Central memory CD8-positive, alpha-beta T cell (primary cell): ENCODE data around the gene ARHGAP10.

Source experiments
- ATAC-seq: fragments of 150-1000 bp; cut with Tn5 transposase; replicated peaks from 2 replicates; pipeline ENCODE4 v1.10.0; 2022; ENCODE audit warnings: mild to moderate bottlenecking, moderate FRiP score, moderate number of reproducible peaks; ENCODE audit not compliant: poor library complexity, severe bottlenecking; ENCODE audit errors: extremely low read depth
- DNase-seq, 2 donors: peaks; one replicate each; pipeline ENCODE4 v3.0.0; 2021; ENCODE audit warnings: low spot score in 2 of 2
- H3K27ac Mint-ChIP-seq: one replicate; pipeline ENCODE4 v1.8.0; 2022; ENCODE audit warnings: low read depth, mild to moderate bottlenecking, moderate library complexity, mixed read lengths
- H3K27me3 Mint-ChIP-seq: one replicate; pipeline ENCODE4 v1.8.0; 2022; ENCODE audit warnings: mixed read lengths
- H3K36me3 Mint-ChIP-seq: one replicate; pipeline ENCODE4 v1.8.0; 2022; ENCODE audit warnings: mild to moderate bottlenecking, moderate library complexity, mixed read lengths; ENCODE audit not compliant: insufficient read depth
- H3K4me1 Mint-ChIP-seq: one replicate; pipeline ENCODE4 v1.8.0; 2022; ENCODE audit warnings: mixed read lengths
- H3K4me3 Mint-ChIP-seq: one replicate; pipeline ENCODE4 v1.8.0; 2022; ENCODE audit warnings: mild to moderate bottlenecking, moderate library complexity, mixed read lengths
- H3K9me3 Mint-ChIP-seq: one replicate; pipeline ENCODE4 v1.8.0; 2022; ENCODE audit warnings: mixed read lengths

Gene ARHGAP10

DNA sequence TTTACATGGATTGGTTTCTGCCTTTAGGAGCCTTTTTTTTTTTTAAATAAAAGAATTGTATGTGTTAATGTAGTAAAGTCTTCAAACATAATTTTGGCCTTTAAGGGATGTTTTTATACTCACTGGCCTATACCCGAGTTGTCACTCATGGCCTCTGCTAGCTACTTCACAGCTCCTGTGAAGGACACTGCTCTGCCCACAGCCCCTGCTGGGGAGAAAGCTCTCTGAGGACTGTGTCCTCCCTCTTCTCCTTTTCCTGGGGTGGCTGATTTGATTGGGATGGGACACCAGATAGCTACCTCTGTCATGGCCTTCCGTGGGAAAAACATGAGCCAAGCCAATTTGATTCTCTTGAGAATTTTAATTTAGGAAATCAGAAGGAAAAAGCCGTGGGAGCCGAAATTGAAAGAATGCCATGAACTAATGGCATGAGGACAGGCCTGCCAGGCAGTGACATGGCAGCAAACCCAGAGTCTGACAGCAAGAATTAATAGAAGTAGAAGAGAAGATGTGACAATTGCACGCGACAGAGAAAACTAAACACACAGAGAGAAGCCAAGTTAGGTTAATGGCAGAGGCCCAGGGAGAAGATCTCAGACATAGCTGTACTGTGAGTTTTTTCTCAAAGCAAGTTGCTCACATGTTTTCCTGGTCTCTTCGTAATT lies 81.4 kb downstream of the ARHGAP10 start:
- ATAC-seq (no peak), DNase-seq (no peak)
- peaks cover 16% of the 10 kb centered on the region for H3K4me1 Mint-ChIP-seq
- H3K36me3 Mint-ChIP-seq = no peaks in the 10 kb centered on the region
- H3K27ac Mint-ChIP-seq = no peak overlapping the region
- no peaks in the 10 kb centered on the region for H3K27me3 Mint-ChIP-seq
- no peak overlapping the region for H3K4me3 Mint-ChIP-seq
- H3K9me3 Mint-ChIP-seq = no peaks in the 10 kb centered on the region

DNA sequence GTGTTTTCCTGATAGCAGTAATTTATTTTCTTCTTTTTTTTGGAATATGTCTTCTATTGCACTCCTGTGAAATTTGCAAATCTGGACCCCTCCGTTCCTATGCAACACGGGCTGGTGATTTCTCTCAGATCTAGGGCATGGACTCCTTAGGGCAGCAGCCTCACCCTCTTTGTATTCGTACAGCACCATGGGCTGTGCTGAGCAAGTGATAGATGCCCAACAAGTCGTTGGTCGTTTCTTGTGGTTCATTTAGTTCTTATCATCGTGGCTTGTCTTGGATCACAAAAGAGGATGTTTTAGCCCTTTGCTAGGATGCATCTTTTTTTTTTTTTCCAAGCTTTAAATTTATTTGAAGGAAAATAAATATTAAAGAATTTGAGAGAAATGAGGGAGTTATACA lies 82.1 kb downstream of the ARHGAP10 start:
- Mint-ChIP-seq H3K4me1 (peaks cover 16% of the 10 kb centered on the region), H3K4me3 (no peak overlapping the region), H3K9me3 (no peaks in the 10 kb centered on the region), H3K36me3 (no peaks in the 10 kb centered on the region), H3K27me3 (no peaks in the 10 kb centered on the region), H3K27ac (no peak overlapping the region)
- ATAC-seq (no peak), DNase-seq (no peak)

DNA sequence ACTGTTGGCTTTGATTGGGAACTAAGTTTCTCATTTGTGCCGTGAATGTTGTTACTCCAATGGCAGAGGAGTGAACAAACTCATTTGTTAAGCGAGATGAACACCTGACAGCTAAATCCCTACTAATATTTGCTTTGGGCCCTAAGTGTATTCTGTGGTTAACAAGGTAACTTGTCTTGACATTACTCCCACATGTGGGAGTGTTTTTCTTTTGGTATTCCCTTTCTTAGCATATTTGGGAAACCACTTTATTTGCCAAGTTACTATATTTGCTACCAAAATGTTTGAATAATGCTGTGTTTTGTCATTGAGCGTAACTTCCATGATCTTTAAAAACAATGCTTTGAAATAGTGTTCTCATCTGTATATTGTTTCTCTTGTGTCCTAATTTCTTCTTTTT lies 82.5 kb downstream of the ARHGAP10 start:
- Mint-ChIP-seq H3K9me3 (no peaks in the 10 kb centered on the region), H3K4me1 (peaks cover 16% of the 10 kb centered on the region), H3K27me3 (no peaks in the 10 kb centered on the region), H3K4me3 (no peak overlapping the region), H3K36me3 (no peaks in the 10 kb centered on the region), H3K27ac (no peak overlapping the region)
- ATAC-seq = no peak
- no peak for DNase-seq

DNA sequence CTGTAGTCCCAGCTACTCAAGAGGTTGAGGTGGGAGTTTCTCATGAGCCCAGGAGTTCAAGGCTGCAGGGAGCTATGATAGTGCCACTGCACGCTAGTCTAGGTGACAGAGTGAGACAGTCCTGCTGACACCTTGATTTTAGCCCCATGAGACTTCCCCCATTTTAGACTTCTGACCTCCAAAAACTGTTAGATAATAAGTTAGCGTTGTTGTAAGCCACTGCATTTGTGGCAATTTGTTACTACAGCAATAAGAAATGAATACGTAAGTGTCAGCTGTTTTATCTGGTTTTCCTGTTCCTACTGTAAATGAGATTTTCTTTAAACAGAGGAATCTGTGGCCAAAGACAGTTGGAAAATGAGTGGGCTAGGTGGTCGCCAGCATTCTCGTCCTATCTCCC lies 83.9 kb downstream of the ARHGAP10 start:
- DNase-seq = no peak
- peaks cover 16% of the 10 kb centered on the region for H3K4me1 Mint-ChIP-seq
- H3K36me3 Mint-ChIP-seq = no peaks in the 10 kb centered on the region
- peak overlapping the region; percentile 40 for H3K27ac Mint-ChIP-seq
- ATAC-seq = peak; percentile 28
- peak overlapping the region; percentile 8 for H3K4me3 Mint-ChIP-seq
- H3K27me3 Mint-ChIP-seq = no peaks in the 10 kb centered on the region
- no peaks in the 10 kb centered on the region for H3K9me3 Mint-ChIP-seq

DNA sequence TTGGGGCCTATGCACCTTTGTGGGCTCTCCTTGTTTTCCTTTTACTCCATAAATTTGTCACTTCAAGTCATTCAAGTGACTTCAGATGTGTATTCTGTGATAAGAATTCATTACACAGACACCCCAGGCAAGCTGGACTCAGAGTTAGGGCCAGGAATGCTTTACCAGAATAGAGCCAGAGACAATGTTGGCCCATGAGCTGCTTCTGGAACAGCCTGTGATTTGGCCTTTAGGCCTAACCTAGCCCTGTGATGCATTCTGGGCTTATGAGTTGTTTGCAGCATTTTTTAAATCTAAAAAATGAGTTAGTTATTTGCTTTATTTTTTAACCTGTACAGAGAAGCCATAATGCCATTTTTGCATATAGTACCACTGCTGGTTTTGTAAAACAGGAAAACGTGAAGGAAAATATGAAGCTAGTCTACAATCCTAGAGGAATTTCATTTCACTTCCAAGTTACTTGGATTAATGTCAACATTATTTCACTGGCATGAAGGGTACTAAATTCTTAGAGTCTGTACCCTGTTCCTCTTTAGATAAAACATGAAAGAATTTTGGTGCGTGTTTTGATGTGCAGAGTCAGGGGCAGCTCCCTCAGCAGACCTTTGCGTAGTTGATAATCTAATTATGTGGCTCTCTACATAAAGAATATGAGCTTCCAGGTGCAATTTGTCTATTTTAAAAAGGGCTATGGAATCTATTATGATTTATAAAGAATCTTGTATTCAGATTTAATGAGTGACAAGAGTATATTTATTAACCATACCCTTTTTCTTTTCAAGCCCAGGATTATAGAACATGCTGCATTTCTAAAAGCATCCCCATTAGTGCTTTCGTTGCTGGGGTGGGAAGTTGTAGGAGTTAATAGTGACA lies 84.7 kb downstream of the ARHGAP10 start:
- Mint-ChIP-seq H3K9me3 (no peaks in the 10 kb centered on the region), H3K27me3 (no peaks in the 10 kb centered on the region), H3K4me1 (peaks cover 16% of the 10 kb centered on the region), H3K36me3 (no peaks in the 10 kb centered on the region), H3K27ac (no peak overlapping the region), H3K4me3 (no peak overlapping the region)
- no peak for ATAC-seq
- no peak for DNase-seq

DNA sequence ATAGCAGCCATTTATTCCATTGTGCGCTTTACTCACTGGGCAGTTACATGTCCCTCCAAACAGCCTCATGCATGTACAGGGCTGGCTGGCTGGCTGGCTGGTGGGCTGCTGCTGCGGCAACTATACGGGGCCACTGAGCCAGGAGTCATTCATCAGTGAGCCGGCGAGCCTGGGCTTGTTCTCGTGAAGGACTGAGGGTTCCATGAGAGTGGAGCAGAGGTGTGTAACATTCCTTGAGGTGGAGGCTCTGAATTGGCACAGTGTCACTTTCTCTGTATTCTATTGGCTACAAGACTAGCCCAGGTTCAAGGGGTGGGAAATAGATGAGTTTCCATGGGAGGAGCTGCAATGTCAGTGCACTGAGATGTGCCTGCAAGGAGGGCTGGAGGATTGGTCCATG lies 89.1 kb downstream of the ARHGAP10 start:
- no peak overlapping the region for H3K4me3 Mint-ChIP-seq
- peak overlapping the region; percentile 53 for H3K27ac Mint-ChIP-seq
- peaks cover 20% of the 10 kb centered on the region for H3K4me1 Mint-ChIP-seq
- DNase-seq (no peak), ATAC-seq (no peak)
- no peaks in the 10 kb centered on the region for H3K9me3 Mint-ChIP-seq
- H3K36me3 Mint-ChIP-seq = peaks cover 2% of the 10 kb centered on the region
- no peaks in the 10 kb centered on the region for H3K27me3 Mint-ChIP-seq

DNA sequence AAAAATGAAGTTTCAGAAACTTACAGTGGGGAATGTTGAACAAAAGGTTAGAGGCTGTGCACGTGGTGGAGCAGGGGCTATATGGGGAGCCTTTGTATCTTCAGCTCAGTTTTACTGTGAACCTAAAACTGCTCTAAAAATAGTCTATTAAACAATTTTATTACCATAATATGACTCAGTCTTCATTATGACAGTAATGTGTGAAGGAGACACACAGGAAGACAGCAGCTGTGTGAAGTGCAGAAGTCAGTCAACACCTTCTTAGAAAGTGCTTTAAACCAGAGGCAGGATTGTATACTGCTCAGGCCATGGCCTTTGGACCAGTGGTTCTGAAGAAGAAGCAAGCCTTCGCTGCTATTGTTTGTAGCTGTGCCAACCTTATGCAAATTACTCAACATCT lies 89.7 kb downstream of the ARHGAP10 start:
- ATAC-seq = peak; percentile 75
- no peak for DNase-seq
- H3K27me3 Mint-ChIP-seq = no peaks in the 10 kb centered on the region
- peak overlapping the region; percentile 53 for H3K27ac Mint-ChIP-seq
- H3K4me1 Mint-ChIP-seq = peaks cover 17% of the 10 kb centered on the region
- H3K4me3 Mint-ChIP-seq = no peak overlapping the region
- peaks cover 2% of the 10 kb centered on the region for H3K36me3 Mint-ChIP-seq
- no peaks in the 10 kb centered on the region for H3K9me3 Mint-ChIP-seq

DNA sequence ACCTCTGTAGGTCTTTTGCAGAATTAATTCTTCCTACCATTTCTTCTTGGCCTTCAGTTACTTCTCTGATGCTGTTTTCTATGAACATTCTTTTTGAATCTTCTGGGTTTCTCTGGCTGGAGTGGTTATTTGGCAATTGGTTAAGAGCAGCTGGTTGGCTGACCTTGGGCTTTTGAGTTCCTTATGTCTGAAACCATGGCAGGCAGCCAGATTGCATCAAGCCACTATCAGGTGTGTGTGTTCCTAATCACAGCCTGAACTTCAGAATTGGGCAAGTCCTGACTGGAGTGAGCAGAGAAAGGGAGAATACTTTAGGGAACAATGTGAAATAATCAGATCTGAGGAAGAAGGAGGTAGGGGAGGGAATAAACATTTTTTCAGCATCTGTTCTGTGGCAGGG lies 90.2 kb downstream of the ARHGAP10 start:
- H3K9me3 Mint-ChIP-seq = no peaks in the 10 kb centered on the region
- H3K4me3 Mint-ChIP-seq = no peak overlapping the region
- no peak overlapping the region for H3K27ac Mint-ChIP-seq
- DNase-seq (no peak), ATAC-seq (no peak)
- no peaks in the 10 kb centered on the region for H3K27me3 Mint-ChIP-seq
- H3K36me3 Mint-ChIP-seq = peaks cover 2% of the 10 kb centered on the region
- peaks cover 17% of the 10 kb centered on the region for H3K4me1 Mint-ChIP-seq

DNA sequence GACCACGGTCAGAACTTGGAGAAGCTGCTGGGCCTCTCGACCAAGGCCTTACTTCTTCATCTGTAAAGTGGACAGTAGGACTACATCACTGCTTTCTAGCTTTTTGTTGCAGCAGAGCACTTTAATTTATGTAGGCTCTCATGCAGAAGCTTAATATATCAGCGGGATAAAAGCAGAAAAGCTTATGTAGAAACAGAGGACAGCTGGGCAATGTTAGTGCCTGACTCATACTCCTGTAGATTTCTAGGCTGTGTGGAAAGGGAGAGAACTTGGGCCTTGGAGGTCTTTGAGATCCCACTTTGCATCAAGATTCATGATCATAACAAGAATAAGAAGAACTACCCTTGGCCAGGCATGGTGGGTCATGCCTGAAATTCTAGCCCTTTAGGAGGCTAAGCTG lies 91.2 kb downstream of the ARHGAP10 start:
- no peak overlapping the region for H3K4me3 Mint-ChIP-seq
- no peak overlapping the region for H3K27ac Mint-ChIP-seq
- DNase-seq (no peak), ATAC-seq (no peak)
- no peaks in the 10 kb centered on the region for H3K9me3 Mint-ChIP-seq
- peaks cover 17% of the 10 kb centered on the region for H3K4me1 Mint-ChIP-seq
- peaks cover 2% of the 10 kb centered on the region for H3K36me3 Mint-ChIP-seq
- no peaks in the 10 kb centered on the region for H3K27me3 Mint-ChIP-seq

DNA sequence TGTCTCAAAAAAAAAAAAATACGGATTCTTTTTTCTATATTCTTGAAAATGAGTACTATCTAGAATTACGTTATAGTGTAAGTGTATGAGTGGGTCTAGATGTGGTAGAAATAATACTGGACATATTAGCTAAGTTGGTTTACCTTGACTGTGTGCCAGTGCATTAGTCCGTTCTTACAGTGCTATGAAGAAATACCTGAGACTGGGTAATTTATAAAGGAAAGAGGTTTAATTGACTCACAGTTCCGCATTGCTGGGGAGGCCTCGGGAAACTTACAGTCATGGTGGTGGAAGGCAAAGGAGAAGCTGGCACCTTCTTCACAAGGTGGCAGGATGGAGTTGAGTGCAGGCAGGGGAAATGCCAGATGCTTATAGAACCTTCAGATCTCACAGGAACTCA lies 92.4 kb downstream of the ARHGAP10 start:
- Mint-ChIP-seq H3K4me1 (peaks cover 17% of the 10 kb centered on the region), H3K36me3 (peaks cover 3% of the 10 kb centered on the region), H3K4me3 (no peak overlapping the region), H3K27me3 (no peaks in the 10 kb centered on the region), H3K9me3 (no peaks in the 10 kb centered on the region), H3K27ac (no peak overlapping the region)
- ATAC-seq (no peak), DNase-seq (no peak)

DNA sequence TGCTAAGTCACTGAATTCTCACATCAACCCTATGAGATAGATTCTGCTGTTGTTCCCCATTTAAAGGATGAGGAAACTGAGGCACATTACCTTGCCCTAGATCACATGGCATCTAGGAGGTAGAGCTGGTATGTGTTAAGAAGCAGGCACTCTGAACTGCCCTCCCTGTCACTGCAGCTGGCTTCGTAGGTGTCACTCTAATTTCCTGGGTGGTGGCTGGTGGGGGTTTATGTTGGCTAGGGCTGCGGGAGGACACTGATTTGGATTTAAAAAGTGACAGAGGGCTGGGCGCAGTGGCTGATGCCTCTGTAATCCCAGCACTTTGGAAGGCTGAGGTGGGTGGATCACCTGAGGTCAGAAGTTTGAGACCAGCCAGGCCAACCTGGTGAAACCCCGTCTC lies 93.0 kb downstream of the ARHGAP10 start:
- DNase-seq (no peak), ATAC-seq (no peak)
- Mint-ChIP-seq H3K27ac (no peak overlapping the region), H3K4me3 (no peak overlapping the region), H3K27me3 (no peaks in the 10 kb centered on the region), H3K9me3 (no peaks in the 10 kb centered on the region), H3K4me1 (peaks cover 20% of the 10 kb centered on the region), H3K36me3 (peaks cover 4% of the 10 kb centered on the region)

DNA sequence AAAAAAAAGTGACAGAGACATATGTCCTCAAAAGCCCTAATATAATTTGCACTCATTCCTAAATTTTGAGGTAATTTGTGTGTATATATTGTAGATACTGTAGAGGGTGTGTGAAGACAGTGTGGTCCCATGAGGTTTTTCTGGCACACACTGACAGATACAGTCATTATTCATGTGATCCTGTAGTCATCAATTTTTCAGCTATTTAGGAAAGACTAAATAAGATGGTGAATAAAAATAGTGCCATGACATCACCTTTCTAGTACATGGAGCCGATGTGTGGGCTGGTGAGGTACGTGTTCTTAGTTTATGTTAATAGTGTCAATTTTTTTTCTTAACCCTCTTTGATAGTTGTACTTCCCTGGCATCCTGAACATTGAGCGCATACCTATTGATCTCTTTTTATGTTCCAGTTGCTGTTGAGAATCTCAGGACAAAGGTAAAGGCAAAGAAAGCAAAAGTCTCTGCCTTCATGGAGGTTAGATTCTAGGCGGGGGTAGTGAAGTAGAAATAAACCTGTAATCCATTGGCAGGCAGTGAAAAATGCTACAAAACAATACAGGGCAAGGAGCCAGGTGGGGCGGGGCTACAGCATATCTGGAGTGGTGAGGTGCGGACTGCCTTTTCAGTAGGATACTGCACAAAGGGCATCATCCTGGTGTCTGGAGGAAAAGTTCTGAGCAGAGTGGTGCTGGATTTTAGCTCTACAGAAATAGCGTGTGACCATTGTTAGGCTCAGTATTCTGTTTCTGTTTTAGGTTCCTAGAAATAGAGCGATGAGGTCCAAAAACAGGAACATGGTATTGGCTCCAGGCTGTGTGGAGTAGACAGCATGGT lies 93.8 kb downstream of the ARHGAP10 start:
- no peak overlapping the region for H3K27ac Mint-ChIP-seq
- peaks cover 4% of the 10 kb centered on the region for H3K36me3 Mint-ChIP-seq
- H3K4me3 Mint-ChIP-seq = no peak overlapping the region
- H3K27me3 Mint-ChIP-seq = no peaks in the 10 kb centered on the region
- no peaks in the 10 kb centered on the region for H3K9me3 Mint-ChIP-seq
- ATAC-seq (no peak), DNase-seq (no peak)
- peaks cover 22% of the 10 kb centered on the region for H3K4me1 Mint-ChIP-seq
